Measurements from ENCODE around the gene CERS6.

DNA sequence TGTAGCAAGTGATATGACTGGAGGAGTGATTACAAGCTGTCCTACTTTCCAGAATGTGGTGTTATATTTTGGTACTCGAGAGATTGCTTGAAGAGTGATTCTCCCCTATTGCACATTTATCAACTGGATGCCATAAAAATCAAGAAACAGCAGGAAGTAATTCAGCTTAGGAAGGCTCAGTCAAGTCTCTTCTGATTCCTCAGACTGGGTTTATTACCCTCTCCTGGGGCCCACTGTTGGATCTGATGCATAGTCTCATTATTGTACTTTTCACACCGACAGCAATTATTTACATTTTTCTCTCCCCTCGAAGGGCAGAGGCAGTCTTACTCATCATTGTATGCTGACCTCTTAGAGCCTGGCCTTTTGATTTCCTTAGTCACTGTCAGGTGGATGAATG lies 355.6 kb downstream of the CERS6 start:
- TF ChIP-seq, protein P1, sequence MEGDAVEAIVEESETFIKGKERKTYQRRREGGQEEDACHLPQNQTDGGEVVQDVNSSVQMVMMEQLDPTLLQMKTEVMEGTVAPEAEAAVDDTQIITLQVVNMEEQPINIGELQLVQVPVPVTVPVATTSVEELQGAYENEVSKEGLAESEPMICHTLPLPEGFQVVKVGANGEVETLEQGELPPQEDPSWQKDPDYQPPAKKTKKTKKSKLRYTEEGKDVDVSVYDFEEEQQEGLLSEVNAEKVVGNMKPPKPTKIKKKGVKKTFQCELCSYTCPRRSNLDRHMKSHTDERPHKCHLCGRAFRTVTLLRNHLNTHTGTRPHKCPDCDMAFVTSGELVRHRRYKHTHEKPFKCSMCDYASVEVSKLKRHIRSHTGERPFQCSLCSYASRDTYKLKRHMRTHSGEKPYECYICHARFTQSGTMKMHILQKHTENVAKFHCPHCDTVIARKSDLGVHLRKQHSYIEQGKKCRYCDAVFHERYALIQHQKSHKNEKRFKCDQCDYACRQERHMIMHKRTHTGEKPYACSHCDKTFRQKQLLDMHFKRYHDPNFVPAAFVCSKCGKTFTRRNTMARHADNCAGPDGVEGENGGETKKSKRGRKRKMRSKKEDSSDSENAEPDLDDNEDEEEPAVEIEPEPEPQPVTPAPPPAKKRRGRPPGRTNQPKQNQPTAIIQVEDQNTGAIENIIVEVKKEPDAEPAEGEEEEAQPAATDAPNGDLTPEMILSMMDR (IDR thresholded peaks at IDR 0.05 in 8 of 11, conservative IDR thresholded peaks at IDR 0.05 in 3 of 11), result no peak
- TF ChIP-seq POLR2A (IDR thresholded peaks at IDR 0.05) (no peak), POLR2AphosphoS5 (IDR thresholded peaks at IDR 0.05) (no peak)

Data from spleen (tissue), 7 donors.